K562 (cell line): ENCODE data around the gene MPRIP.

Experiments used
- CTCF ChIP-seq, 3 experiments: IDR thresholded peaks in 2 of 3; conservative IDR thresholded peaks in 1 of 3; 2 replicates each; pipeline ENCODE4 v1.5.1; 2011 to 2012; ENCODE audit warnings: low read length in 3 of 3, mild to moderate bottlenecking in 3 of 3, control low read depth in 2 of 3, improper control_type of control experiment in 1 of 3, inconsistent platforms in 1 of 3, low read depth in 1 of 3, mixed read lengths in 1 of 3, moderate library complexity in 1 of 3; ENCODE audit not compliant: insufficient read depth in 2 of 3
- JUND ChIP-seq, 2 experiments: IDR thresholded peaks; 2 replicates in 1 of 2; 3 replicates in 1 of 2; pipeline ENCODE4 v1.6.1; 2011; ENCODE audit warnings: borderline replicate concordance in 2 of 2, low read depth in 2 of 2, low read length in 2 of 2, improper control_type of control experiment in 1 of 2, missing biosample characterization in 1 of 2, missing genetic modification characterization in 1 of 2, missing genetic modification reagents in 1 of 2
- NFATC3 ChIP-seq: fragments of 450-650 bp; IDR thresholded peaks from 2 replicates; pipeline ENCODE4 v1.6.1; 2017; ENCODE audit warnings: mild to moderate bottlenecking
- NRF1 ChIP-seq, 2 experiments: fragments of 450-650 bp; IDR thresholded peaks in 1 of 2; conservative IDR thresholded peaks in 1 of 2; 2 replicates each; pipeline ENCODE4 v1.6.1; 2014; ENCODE audit warnings: mild to moderate bottlenecking in 2 of 2
- POLR2A ChIP-seq: fragments of 450-650 bp; conservative IDR thresholded peaks from 2 replicates; pipeline ENCODE4 v1.6.1; 2016
- SETDB1 ChIP-seq: IDR thresholded peaks from one replicate; pipeline ENCODE4 v1.6.1; 2012; ENCODE audit warnings: low read length, control low read depth, inconsistent platforms
- USF1 ChIP-seq: sonication (generic); formaldehyde crosslinking; IDR thresholded peaks from 2 replicates; pipeline ENCODE4 v1.9.0; 2022; ENCODE audit warnings: mild to moderate bottlenecking, missing genetic modification reagents
- ZNF124 ChIP-seq: sonication (generic); formaldehyde crosslinking; IDR thresholded peaks from 2 replicates; pipeline ENCODE4 v1.8.1; 2022; ENCODE audit warnings: missing genetic modification reagents
- ZNF217 ChIP-seq: sonication (generic); formaldehyde crosslinking; IDR thresholded peaks from 2 replicates; pipeline ENCODE4 v1.8.0; 2022; ENCODE audit warnings: mild to moderate bottlenecking, missing genetic modification reagents
- ZNF24 ChIP-seq: fragments of 450-650 bp; IDR thresholded peaks from 2 replicates; pipeline ENCODE4 v1.6.1; 2016
- ZNF398 ChIP-seq: fragments of 250-450 bp; sonication (Bioruptor Pico); IDR thresholded peaks from 2 replicates; pipeline ENCODE4 v1.8.0; 2021; ENCODE audit warnings: moderate library complexity, mild to moderate bottlenecking, inconsistent platforms
- ZNF518B ChIP-seq: fragments of 250-450 bp; sonication (Bioruptor Pico); IDR thresholded peaks from 2 replicates; pipeline ENCODE4 v1.5.0; 2021; ENCODE audit warnings: mild to moderate bottlenecking, moderate library complexity

- TF ChIP-seq CTCF (IDR thresholded peaks at IDR 0.05 in 2 of 3, conservative IDR thresholded peaks at IDR 0.05 in 1 of 3; ENCODE audit: insufficient read depth in 2 of 3, low read depth in 1 of 3, low read length in 3 of 3) (no peak), JUND (IDR thresholded peaks at IDR 0.05; ENCODE audit: borderline replicate concordance, low read depth, low read length) (no peak), JUND (tag; IDR thresholded peaks at IDR 0.05; ENCODE audit: borderline replicate concordance, low read depth, low read length) (no peak), SETDB1 (no peak), NRF1 (conservative IDR thresholded peaks at IDR 0.05 in 1 of 2, IDR thresholded peaks at IDR 0.05 in 1 of 2) (no peak), NFATC3 (no peak), ZNF217 (CRISPR knock-in tag) (no peak), USF1 (no peak), ZNF398 (CRISPR knock-in tag) (no peak), ZNF124 (no peak), ZNF518B (no peak), ZNF24 (no peak), POLR2A (no peak)
These were observed 49.8 kb downstream of the MPRIP start for GRCh38 chr17:17091856-17092756.
